Embryonic facial prominence (tissue), 1 donor: ENCODE results near the gene VGLL4.
A peak's percentile ranks its signal among the peaks of the same experiment; 100 is the strongest.
"Not testable (repeated sequence)": the region's sequence is repeated elsewhere in the genome, so short reads cannot be mapped to it uniquely, and the experiment has no call there.

Experiments
- DNase-seq: peaks from one replicate; pipeline ENCODE4 v3.0.0-alpha.2; 2016; ENCODE audit errors: extremely low spot score

The VGLL4 gene

GRCh38 chr3:11643605-11644087 is at the start of gene VGLL4:
TSS of gene VGLL4 (minus strand) at chr3:11643915. CDS start at chr3:11643518, 397 bp downstream.
- DNase-seq = peak; percentile 86

- DNase-seq = no peak
Measured at GRCh38 chr3:11692532-11692813, 48.8 kb upstream of the VGLL4 start.

GRCh38 chr3:11691767-11692531 is 48.2 kb upstream of the VGLL4 start:
- no peak for DNase-seq

GRCh38 chr3:11690863-11691766 is 47.4 kb upstream of the VGLL4 start:
- DNase-seq = no peak

- DNase-seq = no peak
Measured at GRCh38 chr3:11689749-11690148, 46.0 kb upstream of the VGLL4 start.

GRCh38 chr3:11684980-11685379 is 41.3 kb upstream of the VGLL4 start:
- DNase-seq = not testable (repeated sequence)

GRCh38 chr3:11680509-11680908 is 36.8 kb upstream of the VGLL4 start:
- DNase-seq = no peak

- DNase-seq = no peak
Measured at GRCh38 chr3:11679964-11680363, 36.2 kb upstream of the VGLL4 start.

GRCh38 chr3:11672363-11672762 is 28.6 kb upstream of the VGLL4 start:
- DNase-seq = no peak

- no peak for DNase-seq
Measured at GRCh38 chr3:11671648-11672100, 28.0 kb upstream of the VGLL4 start.

GRCh38 chr3:11668243-11669235 is 24.8 kb upstream of the VGLL4 start:
- no peak for DNase-seq

GRCh38 chr3:11665331-11665730 is 21.6 kb upstream of the VGLL4 start:
- DNase-seq = no peak

- DNase-seq = no peak
Measured at GRCh38 chr3:11662392-11662990, 18.8 kb upstream of the VGLL4 start.

GRCh38 chr3:11661827-11662226 is 18.1 kb upstream of the VGLL4 start:
- no peak for DNase-seq

GRCh38 chr3:11661052-11661656 is 17.4 kb upstream of the VGLL4 start:
- no peak for DNase-seq

GRCh38 chr3:11660242-11660641 is 16.5 kb upstream of the VGLL4 start:
- no peak for DNase-seq

- no peak for DNase-seq
Measured at GRCh38 chr3:11658180-11658579, 14.5 kb upstream of the VGLL4 start.

- DNase-seq = no peak
Measured at GRCh38 chr3:11655196-11655928, 11.6 kb upstream of the VGLL4 start.

GRCh38 chr3:11654166-11654565 is 10.5 kb upstream of the VGLL4 start:
- DNase-seq = no peak
